Loucy (cell line): Measurements from ENCODE around the gene FCHSD2.

Source experiments
- H2AFZ ChIP-seq: fragments of 200-600 bp; sonication (generic); 2 replicates; pipeline ENCODE4 v1.6.0; 2016; ENCODE audit warnings: antibody characterized with exemption, mild to moderate bottlenecking, low read length, moderate library complexity
- H3F3A ChIP-seq: fragments of 200-600 bp; 2 replicates; pipeline ENCODE4 v1.6.0; 2016; ENCODE audit warnings: antibody characterized with exemption, low read depth, mild to moderate bottlenecking
- H3K27me3 ChIP-seq: fragments of 200-600 bp; sonication (generic); 2 replicates; pipeline ENCODE4 v1.6.1; 2014; ENCODE audit warnings: low read length, mild to moderate bottlenecking; ENCODE audit not compliant: insufficient read depth, poor library complexity, severe bottlenecking
- H3K36me3 ChIP-seq: fragments of 200-600 bp; sonication (generic); 2 replicates; pipeline ENCODE4 v1.6.1; 2016; ENCODE audit warnings: low read length; ENCODE audit not compliant: insufficient read depth
- H3K4me1 ChIP-seq: fragments of 200-600 bp; sonication (generic); 2 replicates; pipeline ENCODE4 v1.5.1; 2014; ENCODE audit warnings: low read length, mild to moderate bottlenecking; ENCODE audit not compliant: insufficient read depth, poor library complexity, severe bottlenecking
- H3K4me2 ChIP-seq: fragments of 200-600 bp; sonication (generic); 2 replicates; pipeline ENCODE4 v1.6.0; 2014; ENCODE audit warnings: antibody characterized with exemption, low read length, low read depth, mild to moderate bottlenecking; ENCODE audit not compliant: poor library complexity, severe bottlenecking
- H3K4me3 ChIP-seq: fragments of 200-600 bp; sonication (generic); 2 replicates; pipeline ENCODE4 v1.5.1; 2014; ENCODE audit warnings: low read length, mild to moderate bottlenecking, mixed read lengths; ENCODE audit not compliant: poor library complexity, severe bottlenecking
- H3K79me2 ChIP-seq: fragments of 200-600 bp; sonication (generic); 2 replicates; pipeline ENCODE4 v1.6.1; 2014; ENCODE audit warnings: low read length; ENCODE audit not compliant: insufficient read depth
- H3K9ac ChIP-seq: fragments of 200-600 bp; sonication (generic); 2 replicates; pipeline ENCODE4 v1.6.0; 2014; ENCODE audit warnings: mild to moderate bottlenecking, low read depth, low read length, moderate library complexity; ENCODE audit not compliant: poor library complexity, severe bottlenecking
- H3K9me2 ChIP-seq: fragments of 200-600 bp; sonication (generic); replicated peaks from 2 replicates; pipeline ENCODE4 v1.6.1; 2016; ENCODE audit warnings: low read depth, low read length, mixed read lengths
- H3K9me3 ChIP-seq: fragments of 200-600 bp; sonication (generic); 2 replicates; pipeline ENCODE4 v1.6.1; 2014; ENCODE audit warnings: mild to moderate bottlenecking, antibody characterized with exemption, low read length, low read depth; ENCODE audit not compliant: insufficient read depth
- H4K20me1 ChIP-seq: fragments of 200-600 bp; sonication (generic); 2 replicates; pipeline ENCODE4 v1.6.0; 2014; ENCODE audit warnings: antibody characterized with exemption, low read length, mild to moderate bottlenecking; ENCODE audit not compliant: insufficient read depth, poor library complexity, severe bottlenecking
- CTCF ChIP-seq: fragments of 200-600 bp; sonication (generic); conservative IDR thresholded peaks from 2 replicates; pipeline ENCODE4 v1.5.1; 2014; ENCODE audit warnings: mild to moderate bottlenecking, antibody characterized with exemption, low read length
- EZH2phosphoT487 ChIP-seq: fragments of 200-600 bp; IDR thresholded peaks from 2 replicates; pipeline ENCODE4 v1.6.1; 2018; ENCODE audit warnings: antibody characterized with exemption, mild to moderate bottlenecking, moderate library complexity, borderline replicate concordance

FCHSD2 gene

GRCh38 chr11:72834905-72835304 lies 307.2 kb downstream of the FCHSD2 start:
- no peak for TF ChIP-seq CTCF
- no peak for TF ChIP-seq EZH2phosphoT487
- Histone ChIP-seq H3K9ac (no peak overlapping the region), H2AFZ (no peak overlapping the region), H3K36me3 (peaks cover 69% of the 10 kb centered on the region), H3K79me2 (no peaks in the 10 kb centered on the region), H3K4me1 (no peaks in the 10 kb centered on the region), H3K9me3 (no peaks in the 10 kb centered on the region), H3K27me3 (no peaks in the 10 kb centered on the region), H3K4me2 (no peak overlapping the region), H3K4me3 (no peak overlapping the region), H3F3A (no peaks in the 10 kb centered on the region), H3K9me2 (no peaks in the 10 kb centered on the region), H4K20me1 (no peaks in the 10 kb centered on the region)

GRCh38 chr11:72833811-72834493 lies 308.2 kb downstream of the FCHSD2 start:
- H4K20me1 ChIP-seq, result no peaks in the 10 kb centered on the region
- no peaks in the 10 kb centered on the region for H3K27me3 ChIP-seq
- no peaks in the 10 kb centered on the region for H3K9me3 ChIP-seq
- TF ChIP-seq CTCF, result no peak
- TF ChIP-seq EZH2phosphoT487, result no peak
- H3K9ac ChIP-seq, result no peak overlapping the region
- H3K79me2 ChIP-seq, result no peaks in the 10 kb centered on the region
- no peak overlapping the region for H2AFZ ChIP-seq
- H3K36me3 ChIP-seq, result peaks cover 67% of the 10 kb centered on the region
- H3F3A ChIP-seq, result no peaks in the 10 kb centered on the region
- H3K4me2 ChIP-seq, result no peak overlapping the region
- no peaks in the 10 kb centered on the region for H3K9me2 ChIP-seq
- H3K4me3 ChIP-seq, result no peak overlapping the region
- H3K4me1 ChIP-seq, result no peaks in the 10 kb centered on the region

- no peak overlapping the region for H3K4me2 ChIP-seq
- no peaks in the 10 kb centered on the region for H4K20me1 ChIP-seq
- H2AFZ ChIP-seq, result no peak overlapping the region
- H3K4me1 ChIP-seq, result no peaks in the 10 kb centered on the region
- H3K27me3 ChIP-seq, result no peaks in the 10 kb centered on the region
- H3K9ac ChIP-seq, result no peak overlapping the region
- no peaks in the 10 kb centered on the region for H3F3A ChIP-seq
- no peaks in the 10 kb centered on the region for H3K9me2 ChIP-seq
- no peak for TF ChIP-seq EZH2phosphoT487
- H3K36me3 ChIP-seq, result peaks cover 66% of the 10 kb centered on the region
- no peaks in the 10 kb centered on the region for H3K9me3 ChIP-seq
- no peak overlapping the region for H3K4me3 ChIP-seq
- H3K79me2 ChIP-seq, result no peaks in the 10 kb centered on the region
Observed at GRCh38 chr11:72833083-72833733, 308.9 kb downstream of the FCHSD2 start.
